Measurements from ENCODE around the gene ERBB3.
A peak's percentile ranks its signal among the peaks of the same experiment; 100 is the strongest.

Gene ERBB3

DNA sequence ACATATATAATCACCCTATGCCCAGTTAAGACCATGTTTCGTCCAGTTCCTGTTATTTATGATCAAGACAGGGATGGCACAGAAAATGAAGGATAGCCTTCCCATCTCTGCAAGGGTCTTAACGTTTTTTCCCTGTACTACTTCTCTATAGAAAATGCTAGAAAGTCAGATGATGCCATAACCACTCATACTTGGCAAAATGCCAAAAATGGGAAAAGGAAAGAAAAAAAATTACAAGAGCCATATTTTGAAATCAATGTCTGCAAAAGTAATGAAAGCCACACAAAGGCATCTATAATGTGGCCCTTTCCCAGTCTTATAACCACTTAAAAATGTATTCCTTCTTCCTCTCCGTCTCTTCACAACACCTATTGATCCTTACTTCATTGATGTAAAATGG lies 70.6 kb downstream of the ERBB3 start:
- Histone ChIP-seq H3K9me3 (ENCODE audit: control insufficient read depth, low read length) (no peaks in the 10 kb centered on the region), H3K27me3 (ENCODE audit: control insufficient read depth, insufficient read depth, low read length) (no peaks in the 10 kb centered on the region), H3K27ac (no peak overlapping the region), H3K4me3 (ENCODE audit: low read depth, low read length) (no peak overlapping the region), H3K36me3 (ENCODE audit: control insufficient read depth, insufficient read depth, low read length) (no peaks in the 10 kb centered on the region), H3K4me1 (peaks cover 21% of the 10 kb centered on the region), H3K9ac (no peak overlapping the region), H2AFZ (no peak overlapping the region), H3K79me2 (no peaks in the 10 kb centered on the region), H3K4me2 (ENCODE audit: low read length) (no peak overlapping the region)
- TF ChIP-seq, protein P1, sequence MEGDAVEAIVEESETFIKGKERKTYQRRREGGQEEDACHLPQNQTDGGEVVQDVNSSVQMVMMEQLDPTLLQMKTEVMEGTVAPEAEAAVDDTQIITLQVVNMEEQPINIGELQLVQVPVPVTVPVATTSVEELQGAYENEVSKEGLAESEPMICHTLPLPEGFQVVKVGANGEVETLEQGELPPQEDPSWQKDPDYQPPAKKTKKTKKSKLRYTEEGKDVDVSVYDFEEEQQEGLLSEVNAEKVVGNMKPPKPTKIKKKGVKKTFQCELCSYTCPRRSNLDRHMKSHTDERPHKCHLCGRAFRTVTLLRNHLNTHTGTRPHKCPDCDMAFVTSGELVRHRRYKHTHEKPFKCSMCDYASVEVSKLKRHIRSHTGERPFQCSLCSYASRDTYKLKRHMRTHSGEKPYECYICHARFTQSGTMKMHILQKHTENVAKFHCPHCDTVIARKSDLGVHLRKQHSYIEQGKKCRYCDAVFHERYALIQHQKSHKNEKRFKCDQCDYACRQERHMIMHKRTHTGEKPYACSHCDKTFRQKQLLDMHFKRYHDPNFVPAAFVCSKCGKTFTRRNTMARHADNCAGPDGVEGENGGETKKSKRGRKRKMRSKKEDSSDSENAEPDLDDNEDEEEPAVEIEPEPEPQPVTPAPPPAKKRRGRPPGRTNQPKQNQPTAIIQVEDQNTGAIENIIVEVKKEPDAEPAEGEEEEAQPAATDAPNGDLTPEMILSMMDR (IDR thresholded peaks at IDR 0.05): no peak

DNA sequence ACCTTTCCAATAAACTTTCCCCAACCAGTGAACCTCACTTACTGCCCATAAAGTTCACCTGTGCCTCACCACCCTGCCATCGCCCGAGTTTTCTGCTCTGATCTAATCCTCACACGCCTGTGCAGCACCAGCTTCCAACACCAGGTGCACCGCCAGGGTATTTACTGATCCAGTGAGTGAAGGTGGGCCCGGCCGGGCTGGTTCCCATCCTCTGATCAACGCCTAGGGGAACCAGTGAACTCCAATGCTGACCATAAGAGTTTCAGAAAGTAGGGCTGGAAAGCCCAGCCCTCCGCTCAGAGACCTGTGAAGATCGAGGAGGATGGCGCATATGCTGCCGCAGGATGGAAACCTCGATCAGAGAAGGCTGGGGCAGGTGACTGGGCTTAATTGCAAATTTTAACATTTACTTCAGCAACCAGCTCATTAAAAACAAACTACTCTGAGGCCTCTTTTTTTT lies 71.7 kb downstream of the ERBB3 start:
- Histone ChIP-seq H3K9ac (peak overlapping the region; percentile 85), H3K27me3 (ENCODE audit: control insufficient read depth, insufficient read depth, low read length) (no peaks in the 10 kb centered on the region), H3K9me3 (ENCODE audit: control insufficient read depth, low read length) (no peaks in the 10 kb centered on the region), H3K4me2 (ENCODE audit: low read length) (peak overlapping the region; percentile 83), H2AFZ (peak overlapping the region; percentile 88), H3K27ac (peak overlapping the region; percentile 95), H3K79me2 (no peaks in the 10 kb centered on the region), H3K36me3 (ENCODE audit: control insufficient read depth, insufficient read depth, low read length) (no peaks in the 10 kb centered on the region), H3K4me3 (ENCODE audit: low read depth, low read length) (peak overlapping the region; percentile 82), H3K4me1 (peaks cover 18% of the 10 kb centered on the region)
- TF ChIP-seq, protein P1 (IDR thresholded peaks at IDR 0.05): peak; percentile 58

DNA sequence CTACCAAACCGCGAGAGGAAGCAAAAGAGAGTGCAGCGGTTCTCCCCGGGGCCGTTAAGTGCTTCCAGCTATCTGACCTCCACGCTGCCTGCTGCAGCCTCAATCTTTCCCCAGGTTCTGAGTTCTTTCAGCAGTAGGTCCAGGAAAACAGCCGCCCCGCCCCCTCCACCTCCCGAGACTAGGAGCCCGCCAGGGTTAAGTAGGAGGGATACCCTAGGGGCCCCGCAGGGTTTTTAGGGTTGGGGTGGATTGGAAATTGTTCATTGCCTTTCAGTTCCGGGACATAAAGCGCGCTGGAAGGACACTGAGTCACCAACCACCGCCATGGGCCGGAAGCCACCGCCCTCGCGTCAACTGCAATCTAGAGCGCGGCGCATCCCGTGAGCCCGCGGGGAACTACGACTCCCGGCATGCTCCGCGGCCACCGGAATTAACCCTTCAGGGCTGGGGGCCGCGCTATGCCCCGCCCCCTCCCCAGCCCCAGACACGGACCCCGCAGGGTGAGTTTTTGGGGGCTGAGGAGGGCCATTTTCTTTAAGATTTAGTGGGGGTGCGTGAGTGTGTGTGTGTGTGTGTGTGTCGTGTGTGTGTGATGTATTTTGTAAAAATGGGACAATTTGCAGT lies 72.3 kb downstream of the ERBB3 start, which contains the start of gene MYL6B:
Gene MYL6B (plus strand): TSS at position 456 of the 624 bp plus-strand sequence. CDS start 1,332 bp downstream, outside the sequence.
- TF ChIP-seq, protein P1 (IDR thresholded peaks at IDR 0.05): no peak
- Histone ChIP-seq H3K4me3 (ENCODE audit: low read depth, low read length) (peak within 1 kb of the TSS; percentile 82), H3K9ac (peak within 1 kb of the TSS; percentile 85), H2AFZ (peak within 1 kb of the TSS; percentile 88), H3K4me2 (ENCODE audit: low read length) (peak within 1 kb of the TSS; percentile 83), H3K27ac (peak within 1 kb of the TSS; percentile 95), H3K79me2 (no peaks in the 10 kb centered on the region), H3K27me3 (ENCODE audit: control insufficient read depth, insufficient read depth, low read length) (no peaks in the 10 kb centered on the region), H3K36me3 (ENCODE audit: control insufficient read depth, insufficient read depth, low read length) (no peaks in the 10 kb centered on the region), H3K4me1 (peaks cover 14% of the 10 kb centered on the region), H3K9me3 (ENCODE audit: control insufficient read depth, low read length) (no peaks in the 10 kb centered on the region)
